Measurements from ENCODE around the gene RASA3.

RASA3 gene

DNA sequence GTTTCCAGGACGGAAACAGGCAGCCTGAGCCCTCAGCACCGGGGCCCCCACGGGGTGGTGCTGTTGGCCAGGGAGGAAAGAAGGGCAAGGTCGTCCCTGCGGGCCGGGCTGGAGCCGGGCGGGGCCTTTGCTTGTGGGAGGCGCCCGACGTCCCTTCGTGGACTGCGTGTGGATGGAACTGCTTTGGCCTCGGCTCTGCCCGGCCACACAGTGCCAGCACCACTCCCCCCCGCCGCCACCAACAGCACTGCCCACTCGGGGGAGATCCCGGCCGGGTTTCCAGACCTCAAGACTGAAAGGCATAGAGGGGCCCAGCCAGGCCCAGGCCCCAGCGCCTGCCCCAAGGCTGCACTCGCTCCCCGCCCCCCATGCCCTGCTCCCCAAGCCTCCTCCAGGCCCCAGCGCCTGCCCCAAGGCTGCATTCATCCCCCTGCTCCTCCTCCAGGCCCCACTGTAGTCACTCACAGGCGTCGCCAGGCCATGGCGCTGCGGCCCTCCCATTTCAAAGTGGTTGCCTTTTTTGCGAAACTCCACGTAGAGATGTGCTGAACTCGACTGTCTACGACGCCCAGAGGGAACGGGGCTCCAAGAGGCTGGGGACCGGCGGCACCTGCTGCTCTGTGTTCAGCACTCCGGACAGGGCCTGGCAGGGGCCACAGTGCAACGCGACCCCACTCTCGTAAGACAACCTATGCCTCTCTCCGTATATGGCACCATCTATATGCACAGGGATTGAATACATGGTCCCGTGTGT is 181.0 kb downstream of the RASA3 start:
- DNase-seq (ENCODE audit: low spot score), result peak; percentile 82

DNA sequence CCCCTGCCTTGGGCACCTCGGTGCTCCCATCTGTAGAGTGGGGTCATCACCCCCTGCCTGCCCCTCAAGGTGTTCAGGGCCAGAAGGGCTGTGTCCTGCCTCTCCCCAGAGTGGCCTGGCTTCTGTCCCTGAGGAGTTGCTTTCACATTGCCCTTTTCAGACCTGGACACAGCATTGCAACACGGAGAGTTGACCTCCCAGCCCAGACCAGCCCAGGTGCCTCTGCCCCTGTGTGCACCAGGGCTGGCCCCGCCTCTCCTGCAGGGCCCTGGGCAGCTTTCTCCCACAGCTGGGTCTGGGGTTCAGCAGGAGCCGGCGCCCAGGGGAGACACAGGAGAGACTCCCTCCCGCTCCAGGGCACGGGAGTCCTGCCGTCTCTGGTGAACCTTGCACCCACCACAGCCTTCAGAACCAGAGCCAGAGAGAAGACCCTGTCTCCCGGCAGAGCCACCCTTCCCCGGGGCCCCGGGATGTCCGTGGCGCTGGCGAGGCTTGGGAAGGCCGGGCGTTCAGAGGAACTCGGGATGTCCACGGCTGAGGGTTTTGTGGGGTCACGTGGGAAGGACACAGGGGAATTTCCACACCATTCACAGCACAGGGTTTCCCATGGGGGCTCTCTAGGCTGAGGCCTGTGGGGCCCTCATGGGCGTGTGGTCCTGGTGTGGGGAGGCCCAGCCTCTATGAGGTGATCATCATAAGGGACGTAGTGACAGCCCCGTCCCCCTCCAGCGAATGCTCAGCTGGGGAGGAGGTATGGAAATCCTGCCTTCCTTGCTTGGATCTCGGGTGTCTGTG is 181.8 kb downstream of the RASA3 start:
- no peak for DNase-seq (ENCODE audit: low spot score)

DNA sequence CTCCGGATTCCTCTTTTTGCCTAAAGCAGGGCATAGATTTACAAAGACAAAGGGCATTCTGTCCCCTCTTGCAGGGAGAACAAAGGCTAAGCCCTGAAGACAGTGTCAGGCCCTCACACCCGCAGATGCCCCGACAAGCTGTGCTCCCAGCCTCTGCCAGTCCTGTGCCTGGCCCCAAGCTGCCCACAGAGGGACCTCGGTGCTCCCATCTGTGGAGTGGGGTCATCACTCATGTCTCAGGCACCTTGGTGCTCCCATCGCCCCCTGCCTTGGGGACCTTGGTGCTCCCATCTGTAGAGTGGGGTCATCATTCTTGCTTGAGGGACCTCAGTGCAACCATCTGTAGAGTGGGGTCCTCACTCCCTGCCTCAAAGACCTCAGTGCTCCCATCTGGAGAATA is 182.9 kb downstream of the RASA3 start:
- no peak for DNase-seq (ENCODE audit: low spot score)

DNA sequence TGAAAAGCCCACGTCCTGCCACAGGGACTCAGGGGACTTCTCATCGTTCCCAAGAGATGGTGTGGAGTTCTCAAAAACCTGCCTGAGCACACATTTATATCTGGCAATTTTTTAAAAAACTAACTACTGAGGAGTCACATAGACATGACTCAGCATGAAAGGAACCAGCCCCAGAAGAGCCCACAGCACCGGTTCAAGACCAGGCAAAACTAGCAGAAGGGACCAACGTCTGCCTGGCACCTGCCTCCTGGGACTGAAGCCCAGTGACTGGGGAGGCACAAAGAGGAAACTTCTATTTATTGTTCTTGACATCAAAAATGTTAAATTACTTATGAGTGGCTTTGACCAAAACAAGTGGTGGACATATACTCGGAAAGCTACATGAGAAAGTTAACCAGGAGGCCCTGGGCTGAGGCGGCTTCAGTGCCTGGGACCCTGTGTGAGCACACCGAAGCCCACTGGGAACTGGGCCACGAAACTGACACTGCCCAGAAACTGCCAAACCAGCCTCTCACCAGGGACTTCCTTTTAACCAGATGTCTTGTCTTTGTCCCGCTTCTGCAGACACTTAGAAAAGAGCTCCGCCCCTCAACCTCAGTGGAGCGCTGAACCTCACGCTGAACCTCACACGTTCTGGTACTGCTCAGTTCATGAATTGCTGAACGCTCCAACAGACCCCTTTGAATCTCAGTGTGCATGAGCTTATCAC is 184.2 kb downstream of the RASA3 start:
- DNase-seq (ENCODE audit: low spot score), result no peak

DNA sequence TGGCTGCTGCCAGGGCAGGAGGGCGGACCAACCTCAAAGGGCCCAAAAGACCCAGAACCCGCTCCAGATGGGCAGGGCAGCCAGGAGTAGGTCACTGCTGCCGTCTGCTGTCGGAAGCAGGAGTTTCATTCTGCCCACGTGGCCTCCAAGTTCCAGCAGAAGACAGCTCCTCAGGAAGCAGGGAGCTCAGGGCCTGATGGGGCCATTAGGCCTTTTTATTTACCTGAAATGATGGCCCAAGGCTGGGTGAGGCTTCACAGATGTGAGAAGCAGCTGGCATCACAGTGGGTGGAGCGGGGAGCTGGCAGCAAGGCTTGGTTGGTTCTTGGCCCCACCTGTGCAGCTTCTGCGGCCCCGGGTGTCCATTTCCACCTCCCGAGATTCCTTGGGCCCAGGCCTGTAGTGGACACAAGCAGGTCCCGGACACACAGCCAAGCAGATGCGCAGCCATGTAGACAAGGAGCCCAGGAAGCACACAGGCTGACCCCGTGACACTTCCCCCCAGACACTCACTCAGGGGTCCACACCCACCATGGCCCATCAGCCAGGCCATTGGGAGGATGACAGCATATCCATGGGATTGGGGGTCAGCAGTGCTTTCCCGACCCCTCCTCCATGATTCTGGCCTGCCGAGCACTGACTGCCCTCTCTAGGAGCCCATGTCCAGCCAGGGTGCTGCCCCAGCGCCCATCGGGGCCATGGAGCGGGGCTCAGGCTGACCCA is 185.0 kb downstream of the RASA3 start:
- DNase-seq (ENCODE audit: low spot score), result no peak

DNA sequence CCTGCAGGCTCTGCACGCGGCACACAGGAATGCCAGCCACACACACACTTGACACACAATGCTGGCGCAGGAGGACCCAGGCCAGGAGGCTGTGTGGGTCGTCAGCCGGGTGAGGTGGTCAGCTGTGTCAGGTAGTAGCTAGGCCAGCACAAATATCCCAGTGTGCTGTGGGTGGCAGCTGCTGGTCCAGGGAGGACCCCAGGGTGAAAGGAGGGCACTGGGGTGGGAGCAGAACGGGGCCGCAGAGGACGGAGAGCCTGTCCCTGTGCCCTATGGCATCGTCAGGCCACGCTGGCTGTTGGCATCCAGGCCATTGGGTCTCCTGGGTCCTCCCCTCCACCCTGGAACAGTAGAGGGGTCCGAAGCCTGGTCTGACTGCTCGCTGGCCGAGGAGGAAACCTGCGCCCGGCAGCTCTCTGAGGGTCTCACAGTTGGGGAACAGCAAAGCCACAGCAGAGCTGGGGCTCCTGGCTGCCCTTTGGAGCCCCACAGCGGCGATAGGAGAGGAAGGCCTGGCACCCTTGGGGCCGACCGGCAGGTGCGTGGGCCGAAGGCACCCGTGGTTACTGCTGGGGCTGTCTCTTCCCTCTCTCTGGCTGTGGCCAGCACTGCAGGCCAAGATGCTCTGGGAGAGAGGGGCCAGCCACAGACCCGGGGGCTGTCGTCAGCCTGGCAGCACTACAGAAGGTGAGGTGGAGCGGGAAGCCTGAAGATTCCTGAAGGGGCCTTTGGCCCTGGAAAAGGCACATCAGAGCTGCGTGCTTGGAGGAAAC is 185.8 kb downstream of the RASA3 start:
- no peak for DNase-seq (ENCODE audit: low spot score)

DNA sequence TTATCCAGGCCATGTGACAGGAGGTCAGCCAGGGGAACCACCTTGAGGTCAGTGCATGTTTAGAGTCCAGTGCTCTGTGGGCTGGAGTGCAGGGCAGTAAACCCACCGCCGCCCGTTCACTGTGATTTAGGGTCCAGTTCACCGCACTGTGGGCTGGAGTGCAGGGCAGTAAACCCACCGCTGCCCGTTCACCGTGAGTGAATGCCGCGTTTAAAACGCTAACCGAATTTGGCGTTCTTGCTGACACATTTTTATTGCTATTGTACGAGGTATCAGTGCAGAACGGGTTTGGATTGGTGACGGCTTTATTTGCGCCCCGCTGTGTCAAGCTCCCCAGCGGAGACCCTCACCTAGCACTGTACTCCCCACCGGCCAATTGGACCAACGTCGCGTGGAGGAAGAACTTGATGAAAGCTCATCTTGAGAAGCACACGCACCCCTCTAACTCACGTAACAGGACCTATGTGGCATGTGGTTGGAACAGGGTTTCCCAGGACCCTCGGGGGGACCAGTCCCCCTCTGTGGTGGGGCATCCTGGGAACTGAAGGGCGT is 186.5 kb downstream of the RASA3 start:
- DNase-seq (ENCODE audit: low spot score), result no peak

DNA sequence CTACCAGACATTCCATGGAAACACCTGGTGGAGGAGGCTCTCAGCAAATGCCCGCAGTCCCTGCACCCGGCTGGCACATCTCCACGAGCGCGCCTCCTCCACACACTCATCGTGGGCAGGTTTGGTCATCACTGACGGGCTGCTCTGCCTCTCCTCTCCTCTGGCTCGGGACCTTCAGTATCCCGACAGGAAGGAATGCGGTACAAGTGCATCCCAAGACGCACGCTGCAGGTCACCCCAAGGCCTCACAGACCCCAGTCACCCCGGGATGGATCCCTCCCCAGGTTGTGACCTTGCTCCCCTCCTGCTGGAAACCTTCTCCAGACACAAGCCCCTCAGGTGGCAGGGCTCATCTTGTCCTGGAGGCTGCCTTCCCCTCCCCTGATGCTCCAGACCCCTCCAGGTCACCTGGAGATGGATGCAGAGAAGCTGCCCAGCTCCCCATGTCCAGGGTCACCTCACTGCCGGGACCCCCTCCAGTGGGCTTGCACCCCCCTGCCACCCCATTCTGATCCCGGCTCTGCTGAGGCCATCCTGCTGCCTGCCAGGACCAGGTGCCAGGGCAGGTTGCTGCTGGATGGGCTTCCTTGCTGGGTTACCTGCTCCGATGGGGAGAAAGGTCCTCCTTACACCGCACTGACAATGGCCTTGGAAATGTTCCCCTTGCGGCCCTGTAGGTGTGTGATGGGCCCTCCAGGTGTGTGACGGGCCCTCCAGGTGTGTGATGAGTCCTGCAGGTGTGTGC is 188.4 kb downstream of the RASA3 start:
- no peak for DNase-seq (ENCODE audit: low spot score)

DNA sequence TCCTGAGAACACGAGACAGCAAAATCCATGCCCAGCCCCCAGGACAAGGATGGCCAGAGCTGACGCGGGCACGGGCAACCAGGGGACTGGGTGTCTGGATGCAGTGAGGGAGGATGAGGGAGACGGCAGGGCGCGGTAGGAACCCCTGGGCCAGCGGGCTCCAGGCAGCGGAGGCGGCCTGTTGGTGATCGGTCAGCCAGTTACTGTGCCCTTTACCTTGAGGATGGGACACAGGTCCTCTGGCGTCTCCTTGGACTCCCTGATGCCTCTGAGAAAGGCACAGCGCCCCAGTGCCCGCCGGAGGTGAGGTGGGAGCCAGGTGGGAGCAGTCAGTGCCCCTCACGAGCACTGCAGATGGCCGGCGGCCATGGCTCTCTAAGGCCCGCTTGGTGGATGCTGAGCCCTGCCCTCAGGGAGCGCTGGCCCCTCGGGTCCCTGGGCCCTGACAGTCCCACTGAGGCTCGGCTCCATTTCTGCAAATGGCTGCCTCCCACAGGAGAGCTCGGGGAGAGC is 189.8 kb downstream of the RASA3 start:
- DNase-seq (ENCODE audit: low spot score), result no peak

DNA sequence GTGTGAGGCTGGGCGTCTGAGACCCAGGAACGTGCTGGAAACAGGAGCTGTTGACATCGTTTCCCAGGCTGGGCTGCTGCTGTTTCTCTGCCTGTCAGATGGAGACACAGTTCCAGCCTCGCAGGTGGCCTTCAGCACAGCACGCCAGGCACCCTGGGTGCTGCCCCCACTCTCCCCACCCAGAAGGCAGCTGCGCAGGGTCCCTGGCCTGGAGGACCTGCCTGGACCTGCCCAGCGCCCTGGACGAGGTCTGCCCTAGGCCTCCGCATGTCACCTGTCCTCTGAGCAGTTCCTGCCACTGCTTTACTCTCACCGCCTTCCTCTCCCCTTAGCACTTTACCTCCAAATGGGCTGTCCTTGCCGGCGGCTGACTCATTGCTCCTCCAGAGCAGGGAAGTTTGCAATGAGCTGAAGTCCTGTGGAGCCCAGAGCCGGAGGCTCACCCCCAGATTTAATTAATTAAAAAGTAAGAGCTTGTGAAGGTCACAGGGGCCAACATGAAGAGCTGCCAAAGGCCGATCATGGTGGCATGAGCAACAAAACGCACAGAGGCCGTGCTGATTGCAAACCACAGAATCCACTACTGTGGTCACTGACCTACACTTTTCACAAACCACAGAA is 190.7 kb downstream of the RASA3 start:
- no peak for DNase-seq (ENCODE audit: low spot score)

DNA sequence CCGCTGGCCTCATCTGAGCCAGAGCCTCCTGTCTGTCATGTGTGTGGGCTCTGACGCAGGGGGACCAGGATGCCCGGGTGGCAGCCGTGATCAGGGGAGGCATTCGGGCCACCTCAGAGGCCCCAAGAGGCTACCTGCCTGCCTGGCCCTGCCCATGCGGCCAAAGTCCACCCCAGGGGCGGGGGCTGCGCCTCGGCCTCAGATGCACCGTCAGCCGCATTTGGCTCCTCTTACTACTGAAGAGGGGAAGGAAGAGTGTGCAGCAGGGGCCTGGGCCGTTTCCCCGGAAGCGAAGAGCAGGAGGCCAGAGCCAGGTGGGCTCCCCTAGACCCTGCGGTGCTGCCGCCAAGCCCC is 192.5 kb downstream of the RASA3 start:
- DNase-seq (ENCODE audit: low spot score), result no peak

DNA sequence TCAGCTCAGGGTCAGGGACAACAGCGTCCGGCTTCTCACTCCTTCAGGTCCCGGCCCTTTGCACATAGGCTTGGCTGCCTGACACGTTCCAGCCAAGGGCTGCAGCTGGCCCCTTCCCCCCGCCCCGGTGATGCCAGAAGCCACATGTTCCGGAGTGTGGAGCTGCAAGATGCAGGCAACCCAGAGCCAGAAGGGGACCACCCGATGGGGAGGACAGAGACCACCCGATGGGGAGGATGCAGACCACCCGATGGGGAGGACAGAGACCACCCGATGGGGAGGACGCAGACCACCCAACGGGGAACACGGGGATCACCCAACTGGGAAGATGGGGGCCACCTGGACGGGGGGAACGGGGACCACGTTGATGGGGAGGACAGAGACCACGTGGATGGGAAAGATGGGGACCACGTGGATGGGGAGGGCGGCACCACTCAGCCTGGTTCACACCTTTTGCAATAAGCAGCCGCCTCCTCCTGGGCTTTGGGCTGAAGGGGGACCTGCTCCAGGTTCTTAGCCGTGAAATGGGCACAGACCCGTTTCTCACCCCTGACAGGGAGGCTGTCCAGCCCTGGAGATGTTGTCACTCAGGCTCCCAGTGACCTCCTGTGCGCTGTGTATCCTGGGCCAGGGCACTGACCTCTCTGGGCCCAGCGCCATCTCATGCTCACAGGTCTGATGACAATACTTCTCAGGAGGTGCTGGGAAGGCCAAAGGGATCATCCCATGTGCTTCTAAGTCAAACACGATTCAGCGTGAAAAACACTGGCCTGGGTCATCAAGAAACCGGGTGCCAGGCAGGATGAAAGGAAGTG is 193.1 kb downstream of the RASA3 start:
- DNase-seq (ENCODE audit: low spot score), result no peak

DNA sequence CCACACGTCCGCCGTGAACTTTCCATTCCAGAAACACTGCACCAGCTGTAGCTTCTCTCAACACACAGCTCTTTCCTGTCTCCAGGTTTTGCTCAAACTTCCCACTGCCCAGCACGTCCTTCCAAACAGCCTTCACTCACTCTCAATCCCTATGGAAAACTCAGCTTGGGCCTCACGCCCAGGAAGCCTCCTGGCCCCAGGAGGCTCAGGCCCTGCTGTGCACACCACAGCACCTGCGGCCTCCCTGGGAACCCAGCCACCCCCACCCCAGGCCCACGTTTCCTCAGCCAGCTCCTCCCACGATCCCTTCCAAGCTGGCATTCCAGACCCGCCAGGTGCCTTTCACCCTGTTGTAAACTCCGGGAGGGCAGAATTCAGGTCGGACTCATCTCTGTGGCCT is 193.7 kb downstream of the RASA3 start:
- DNase-seq (ENCODE audit: low spot score), result no peak

DNA sequence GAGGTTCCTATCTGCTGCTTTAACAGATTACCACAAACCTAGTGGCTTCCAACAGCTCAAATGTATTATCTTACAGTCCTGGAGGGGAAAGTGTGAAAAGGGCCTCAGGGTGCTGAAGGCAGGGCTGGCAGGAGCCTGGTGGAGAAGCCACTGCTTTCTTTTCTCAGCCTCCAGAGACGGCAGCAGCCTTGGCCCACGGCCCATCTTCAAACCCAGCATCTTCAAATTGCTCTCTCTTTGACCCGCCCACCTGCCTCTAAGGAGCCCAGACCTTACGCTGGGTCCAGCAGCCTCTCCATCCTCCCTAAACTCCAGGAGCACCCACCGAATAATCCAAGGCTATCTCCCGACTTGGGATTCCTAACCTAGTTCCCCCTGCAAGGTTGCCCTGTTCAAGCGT is 194.2 kb downstream of the RASA3 start:
- DNase-seq (ENCODE audit: low spot score), result no peak

DNA sequence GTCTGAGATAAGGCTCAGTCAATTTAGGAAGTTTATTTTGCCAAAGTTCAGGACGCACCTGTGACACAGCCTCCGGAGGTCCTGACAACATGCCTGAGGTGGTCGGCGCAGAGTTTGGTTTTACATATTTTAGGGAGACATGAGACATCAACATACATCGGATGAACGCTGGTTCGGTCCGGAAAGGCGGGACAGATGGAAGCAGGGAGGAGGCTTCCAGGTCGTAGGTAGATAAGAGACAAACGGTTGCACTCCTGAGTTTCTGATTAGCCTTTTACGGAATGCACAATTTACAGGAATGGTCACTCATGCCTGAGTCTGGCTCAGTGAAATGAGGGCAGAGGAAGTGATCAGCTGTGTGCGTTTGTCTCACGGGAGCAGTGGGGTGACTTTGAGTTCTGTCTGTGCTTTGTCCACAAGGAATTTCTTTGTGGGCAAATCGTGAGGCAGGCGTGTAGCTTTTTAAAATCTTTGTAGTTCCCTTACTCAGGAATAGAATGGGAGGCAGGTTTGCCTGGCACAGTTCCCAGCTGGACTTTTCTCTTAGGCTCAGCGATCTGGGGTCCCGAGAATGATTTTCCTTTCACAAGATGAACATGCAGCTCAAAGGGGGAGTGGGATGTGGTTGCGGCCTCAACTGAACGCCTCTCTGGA is 194.8 kb downstream of the RASA3 start:
- DNase-seq (ENCODE audit: low spot score), result no peak

DNA sequence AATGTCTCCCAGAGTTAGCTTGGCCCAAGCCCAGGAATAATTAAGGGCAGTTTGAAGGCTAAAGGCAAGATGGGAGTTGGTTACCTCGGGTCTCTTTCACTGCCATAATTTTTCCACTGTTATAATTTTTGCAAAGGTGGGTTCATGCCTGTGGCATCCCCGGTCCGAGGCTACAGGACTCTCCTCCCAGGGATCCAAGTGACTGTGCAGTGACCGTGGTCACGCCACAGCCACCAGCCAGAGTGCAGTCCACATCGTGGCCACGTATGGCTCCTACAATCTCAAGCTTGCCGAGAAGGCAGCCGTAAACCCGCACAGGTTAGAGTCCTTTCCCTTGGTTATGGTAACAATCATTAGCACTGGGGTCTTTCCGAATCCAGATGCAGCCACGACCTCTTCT is 195.3 kb downstream of the RASA3 start:
- no peak for DNase-seq (ENCODE audit: low spot score)

DNA sequence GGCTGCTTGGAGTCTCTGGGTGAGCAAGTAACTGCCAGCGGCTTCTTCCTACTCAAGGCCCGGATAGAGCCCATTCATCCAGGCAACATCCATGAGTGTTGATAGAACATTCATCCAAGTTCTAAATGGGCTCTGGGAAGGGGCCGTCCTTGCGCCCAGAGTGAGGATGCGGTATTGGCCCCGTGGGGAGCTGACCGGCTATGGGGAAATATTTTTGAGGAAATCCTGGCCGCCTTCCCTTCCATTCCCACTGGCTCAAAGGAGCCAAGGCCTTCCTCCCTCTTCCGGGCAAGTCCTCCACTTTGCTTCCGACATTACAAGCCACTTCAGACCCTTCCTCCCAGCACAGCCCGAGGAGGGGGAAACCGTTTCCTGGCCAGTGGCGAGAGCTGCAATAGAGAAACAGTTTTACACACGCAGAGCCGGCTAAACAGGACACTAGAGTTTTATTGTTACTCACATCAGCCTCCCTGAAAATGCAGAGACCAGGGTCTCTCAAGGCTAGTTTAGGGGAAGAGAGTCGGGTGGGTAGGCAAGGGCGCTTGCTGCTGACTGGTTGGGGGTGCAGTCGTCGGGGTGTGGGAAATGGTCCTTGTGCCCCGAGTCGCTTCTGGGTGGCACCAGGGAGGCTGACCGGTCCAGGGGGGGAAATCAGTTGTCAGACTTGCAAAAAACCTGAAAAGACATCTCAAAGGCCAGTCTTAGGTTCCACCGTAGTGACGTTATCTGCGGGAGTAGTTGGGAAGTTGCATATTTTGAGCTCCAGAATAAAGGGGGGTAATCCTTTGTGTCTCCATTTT is 196.1 kb downstream of the RASA3 start:
- DNase-seq (ENCODE audit: low spot score), result no peak

Data from globus pallidus (tissue), 1 donor.